ENCODE results near the gene TRPM6. TPM values are rescaled to one million over a fixed set of nuclear protein-coding genes. Genes with fewer than 3 reads are reported as not detected.

TRPM6 gene
- total and polyA plus RNA-seq, 2 donors (not counting 3 experiments of a cell fraction or from before 2014, with no cell fraction given), result 0.01 to 0.22 TPM

DNA sequence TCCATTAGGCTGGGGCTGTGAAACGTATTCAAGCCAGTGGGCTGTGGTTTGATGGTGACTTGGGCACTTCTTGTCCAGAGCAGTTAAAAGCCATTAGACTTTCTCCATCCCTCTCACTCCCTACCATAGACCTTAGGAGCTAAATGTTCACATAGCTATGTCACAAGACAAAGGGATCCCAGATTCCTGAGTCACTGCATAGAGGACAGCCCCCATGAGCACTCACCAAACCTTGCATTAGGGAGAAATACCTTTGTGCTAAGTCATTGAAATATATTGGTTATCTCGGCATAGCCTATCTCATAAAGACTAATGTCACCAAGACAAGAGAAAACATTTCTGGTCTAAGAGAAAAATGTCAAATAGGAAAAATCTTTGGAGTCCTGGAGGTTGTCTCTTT lies 104.3 kb downstream of the TRPM6 start:
- Histone ChIP-seq H3K27me3 (ENCODE audit: control insufficient read depth in 2 of 2, insufficient read depth in 2 of 2, low read length in 2 of 2) (peaks cover 0 to under 1% of the 10 kb centered on the region in 2 experiments), H3K9ac (replicated peaks; ENCODE audit: extremely low read depth, insufficient read depth, low read length) (no peak overlapping the region), H3K36me3 (ENCODE audit: control insufficient read depth in 2 of 2, extremely low read depth in 1 of 2, insufficient read depth in 2 of 2, low read length in 2 of 2) (no peaks in the 10 kb centered on the region), H3K9me3 (replicated peaks; ENCODE audit: control insufficient read depth, insufficient read depth, low read length) (no peaks in the 10 kb centered on the region), H3K4me3 (replicated peaks in 1 of 3; ENCODE audit: insufficient read depth in 1 of 3, low read depth in 1 of 3, low read length in 3 of 3) (no peak overlapping the region), H4K20me1 (replicated peaks; ENCODE audit: control insufficient read depth, extremely low read depth, insufficient read depth, low read length) (no peaks in the 10 kb centered on the region), H3K4me1 (ENCODE audit: control insufficient read depth, extremely low read depth, insufficient read depth, low read length) (no peaks in the 10 kb centered on the region), H3K9me1 (replicated peaks; ENCODE audit: control insufficient read depth, extremely low read depth, insufficient read depth, low read length) (no peaks in the 10 kb centered on the region), H3K4me2 (ENCODE audit: insufficient read depth, low read length) (no peak overlapping the region), H2AFZ (ENCODE audit: low read depth, low read length) (no peak overlapping the region), H3K79me2 (ENCODE audit: control insufficient read depth, insufficient read depth, low read length) (no peaks in the 10 kb centered on the region), H3K27ac (ENCODE audit: insufficient read depth, low read depth, low read length) (no peak overlapping the region)
- BruUV-seq (replicated peaks), result no TSS peak
- dilution Hi-C loops (cut with MboI; ENCODE audit: extremely low pct_ligation_motif_present, low sequenced_read_pairs) (loop anchor here (25.0 kb wide), 1 partner anchor 279 kb away; no protein-coding TSS in a partner anchor), intact Hi-C loops (cut with micrococcal nuclease) (no loop called here)
- DNase-seq (ENCODE audit: low read depth, low spot score), result no peak
- POLR2A ChIA-PET, result no interaction called here
- FAIRE-seq, result no peak
- no peak for TF ChIP-seq GATA2 (IDR thresholded peaks at IDR 0.05; ENCODE audit: insufficient read depth, insufficient read length, low read depth, low read length)
- no peak for TF ChIP-seq EZH2 (IDR thresholded peaks at IDR 0.05; ENCODE audit: borderline replicate concordance, low read depth, low read length, severe bottlenecking)
- TF ChIP-seq FOS (IDR thresholded peaks at IDR 0.05; ENCODE audit: borderline replicate concordance, insufficient read depth, low read length), result no peak
- TF ChIP-seq, protein P1, sequence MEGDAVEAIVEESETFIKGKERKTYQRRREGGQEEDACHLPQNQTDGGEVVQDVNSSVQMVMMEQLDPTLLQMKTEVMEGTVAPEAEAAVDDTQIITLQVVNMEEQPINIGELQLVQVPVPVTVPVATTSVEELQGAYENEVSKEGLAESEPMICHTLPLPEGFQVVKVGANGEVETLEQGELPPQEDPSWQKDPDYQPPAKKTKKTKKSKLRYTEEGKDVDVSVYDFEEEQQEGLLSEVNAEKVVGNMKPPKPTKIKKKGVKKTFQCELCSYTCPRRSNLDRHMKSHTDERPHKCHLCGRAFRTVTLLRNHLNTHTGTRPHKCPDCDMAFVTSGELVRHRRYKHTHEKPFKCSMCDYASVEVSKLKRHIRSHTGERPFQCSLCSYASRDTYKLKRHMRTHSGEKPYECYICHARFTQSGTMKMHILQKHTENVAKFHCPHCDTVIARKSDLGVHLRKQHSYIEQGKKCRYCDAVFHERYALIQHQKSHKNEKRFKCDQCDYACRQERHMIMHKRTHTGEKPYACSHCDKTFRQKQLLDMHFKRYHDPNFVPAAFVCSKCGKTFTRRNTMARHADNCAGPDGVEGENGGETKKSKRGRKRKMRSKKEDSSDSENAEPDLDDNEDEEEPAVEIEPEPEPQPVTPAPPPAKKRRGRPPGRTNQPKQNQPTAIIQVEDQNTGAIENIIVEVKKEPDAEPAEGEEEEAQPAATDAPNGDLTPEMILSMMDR (IDR thresholded peaks at IDR 0.05; ENCODE audit: extremely low read depth in 1 of 2, insufficient read depth in 1 of 2, low read depth in 1 of 2, low read length in 2 of 2), result no peak
- TF ChIP-seq POLR2A (IDR thresholded peaks at IDR 0.05; ENCODE audit: low read depth, low read length), result no peak
- TF ChIP-seq JUN (IDR thresholded peaks at IDR 0.05; ENCODE audit: borderline replicate concordance, insufficient read depth, insufficient read length, low read depth), result no peak
- CTCF ChIA-PET, result interaction anchor here (0.7 to 1.8 kb wide), 4 partner anchors 9 to 245 kb away, joined by 3 to 13 read pairs (median 5); no protein-coding TSS in a partner anchor

Data from endothelial cell of umbilical vein (primary cell).